Measurements from ENCODE around the gene EPB41L5.
"Not testable (repeated sequence)": the region's sequence is repeated elsewhere in the genome, so short reads cannot be mapped to it uniquely, and the experiment has no call there.

The EPB41L5 gene

DNA sequence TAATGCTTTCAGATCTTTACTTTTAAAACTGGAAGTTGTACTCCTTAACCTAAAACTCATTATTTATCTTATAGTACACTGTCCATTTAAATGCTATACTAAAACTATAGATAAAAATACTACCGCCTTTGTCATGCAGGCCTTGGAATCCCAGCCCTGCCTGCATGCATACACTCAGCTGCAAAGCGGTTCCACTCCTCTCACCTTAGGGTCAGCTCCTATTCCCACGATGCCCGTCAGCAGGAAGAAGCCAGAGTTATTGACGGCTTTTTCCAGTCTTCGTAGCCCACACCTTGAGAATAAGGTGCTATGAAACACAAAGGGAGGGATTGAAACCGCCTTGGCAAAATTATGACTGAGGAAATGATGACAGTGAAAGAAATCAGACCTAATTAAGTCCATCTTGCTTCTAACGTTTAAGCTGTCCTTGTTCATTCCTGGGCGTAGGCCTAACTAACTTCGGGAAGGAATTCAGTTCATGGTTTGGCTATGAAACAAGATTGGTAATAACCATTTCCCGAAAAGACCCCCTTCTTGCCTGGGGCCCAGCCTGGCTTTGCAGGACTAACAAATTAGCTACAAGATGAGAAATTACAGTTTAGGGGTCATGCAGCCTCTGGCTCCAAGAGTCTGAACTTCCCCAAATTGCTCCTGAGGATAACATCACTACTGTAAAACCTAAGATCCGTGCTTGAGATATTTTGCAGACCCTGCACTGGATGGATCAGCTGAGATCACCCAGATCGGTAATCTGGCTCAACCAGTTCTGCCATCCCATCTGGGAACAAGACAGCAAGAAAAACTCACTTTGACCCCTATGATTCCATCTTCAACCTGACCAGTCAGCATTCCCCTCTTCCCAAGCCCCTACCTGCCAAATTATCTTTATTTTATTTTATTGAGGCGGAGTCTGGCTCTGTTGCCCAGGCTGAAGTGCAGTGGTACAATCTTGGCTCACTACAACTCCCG lies 17.1 kb downstream of the EPB41L5 start:
- DNase-seq (ENCODE audit: low spot score) = no peak

- no peak for DNase-seq (ENCODE audit: low spot score)
Measured at GRCh38 chr2:120032297-120032696, 19.4 kb downstream of the EPB41L5 start.

- DNase-seq (ENCODE audit: low spot score) = no peak
Measured at GRCh38 chr2:120034027-120034426, 21.1 kb downstream of the EPB41L5 start.

GRCh38 chr2:120034621-120035020 lies 21.7 kb downstream of the EPB41L5 start:
- DNase-seq (ENCODE audit: low spot score) = no peak

DNA sequence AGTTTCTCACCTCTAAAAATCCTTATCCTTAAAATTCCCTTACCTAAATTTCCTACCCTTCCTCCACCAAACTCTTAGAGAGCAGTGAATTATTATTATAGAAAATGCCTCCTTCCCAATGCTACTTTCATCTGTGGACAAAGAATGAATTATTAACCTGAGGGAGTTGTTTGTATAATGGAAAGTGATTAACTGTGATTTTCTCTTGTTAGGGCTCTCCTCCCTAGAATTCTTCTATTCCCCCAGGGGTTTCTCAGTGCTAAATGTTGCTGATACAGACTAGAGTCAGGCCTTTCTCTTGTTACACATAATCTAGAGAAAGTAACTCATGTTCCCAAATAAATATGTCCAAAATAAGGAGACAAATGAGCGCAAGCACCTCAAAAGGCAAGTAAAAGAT lies 23.3 kb downstream of the EPB41L5 start:
- DNase-seq (ENCODE audit: low spot score) = no peak

DNA sequence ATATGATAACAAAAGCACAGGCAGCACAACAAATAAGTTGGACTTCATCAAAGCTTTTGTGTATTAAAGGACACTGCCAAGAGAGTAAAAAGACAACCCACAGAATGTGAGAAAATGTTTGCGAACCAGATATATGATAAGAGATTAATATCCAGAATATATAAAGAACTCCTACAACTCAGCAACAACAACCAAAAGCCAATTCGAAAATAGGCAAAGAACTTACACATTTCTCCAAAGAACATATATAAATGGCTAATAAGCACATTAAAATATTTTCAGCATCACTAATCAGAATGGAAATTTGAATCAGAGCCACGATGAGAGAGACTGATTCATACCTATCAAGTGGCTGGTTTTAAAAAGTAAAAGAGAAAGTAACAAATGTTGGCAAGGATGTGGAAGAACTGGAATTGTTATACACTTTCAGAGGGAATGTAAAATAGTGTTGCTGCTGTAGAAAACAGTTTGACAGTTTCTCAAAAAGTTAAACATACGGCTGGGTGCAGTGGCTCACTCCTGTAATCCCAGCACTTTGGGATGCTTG lies 25.2 kb downstream of the EPB41L5 start:
- no peak for DNase-seq (ENCODE audit: low spot score)

DNA sequence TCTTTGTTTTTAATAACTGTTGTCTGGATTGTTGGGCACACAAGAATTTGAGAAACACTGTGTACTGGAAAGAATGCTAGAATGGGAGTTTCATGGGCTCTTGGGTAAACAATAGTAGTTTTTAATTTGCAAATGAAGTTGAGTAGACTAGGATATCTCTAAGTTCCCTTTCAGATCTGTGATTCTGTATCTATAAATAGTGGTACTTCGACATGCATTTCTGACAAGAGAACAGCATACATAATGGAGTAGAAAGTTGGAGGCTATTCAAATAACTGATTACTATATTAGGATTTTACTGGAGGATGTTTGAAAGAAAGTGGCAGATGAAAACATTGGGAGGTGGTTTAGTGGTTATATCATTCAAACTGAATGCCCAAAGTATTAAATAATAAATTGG lies 29.5 kb downstream of the EPB41L5 start:
- no peak for DNase-seq (ENCODE audit: low spot score)

DNA sequence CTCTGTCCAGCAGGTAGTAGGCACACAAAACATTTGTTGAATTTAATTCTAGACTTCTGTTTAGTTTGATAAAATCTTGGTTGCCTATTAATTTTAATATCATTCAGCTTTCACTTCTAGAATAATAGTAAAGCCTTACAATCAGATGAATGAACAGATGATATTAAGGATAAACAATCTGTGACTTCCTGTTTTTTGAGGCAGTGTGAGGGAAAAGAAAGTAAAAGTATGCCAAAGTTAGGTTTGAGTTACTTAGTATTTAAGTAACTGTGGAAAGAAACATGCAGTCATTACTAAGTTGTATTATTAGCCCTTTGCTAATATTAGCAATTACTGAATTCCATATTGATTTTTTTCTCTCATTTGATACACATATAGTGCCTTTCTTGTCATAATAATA lies 31.5 kb downstream of the EPB41L5 start:
- no peak for DNase-seq (ENCODE audit: low spot score)

DNA sequence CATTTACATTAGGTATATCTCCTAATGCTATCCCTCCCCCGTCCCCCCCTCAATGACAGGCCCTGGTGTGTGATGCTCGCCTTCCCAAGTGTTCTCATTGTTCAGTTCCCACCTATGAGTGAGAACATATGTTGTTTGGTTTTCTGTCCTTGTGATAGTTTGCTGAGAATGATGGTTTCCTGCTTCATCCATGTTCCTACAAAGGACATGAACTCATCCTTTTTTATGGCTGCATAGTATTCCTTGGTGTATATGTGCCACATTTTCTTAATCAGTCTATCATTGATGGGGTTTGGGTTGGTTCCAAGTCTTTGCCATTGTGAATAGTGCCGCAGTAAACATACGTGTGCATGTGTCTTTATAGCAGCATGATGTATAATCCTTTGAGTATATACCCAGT lies 32.9 kb downstream of the EPB41L5 start:
- not testable (repeated sequence) for DNase-seq (ENCODE audit: low spot score)

DNA sequence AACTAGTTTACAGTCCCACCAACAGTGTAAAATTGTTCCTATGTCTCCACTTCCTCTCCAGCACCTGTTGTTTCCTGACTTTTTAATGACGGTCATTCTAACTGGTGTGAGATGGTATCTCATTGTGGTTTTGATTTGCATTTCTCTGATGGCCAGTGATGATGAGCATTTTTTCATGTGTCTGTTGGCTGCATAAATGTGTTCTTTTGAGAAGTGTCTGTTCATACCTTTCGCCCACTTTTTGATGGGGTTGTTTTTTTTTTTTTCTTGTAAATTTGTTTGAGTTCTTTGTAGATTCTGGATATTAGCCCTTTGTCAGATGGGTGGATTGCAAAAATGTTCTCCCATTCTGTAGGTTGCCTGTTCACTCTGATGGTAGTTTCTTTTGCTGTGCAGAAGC lies 33.4 kb downstream of the EPB41L5 start:
- DNase-seq (ENCODE audit: low spot score) = not testable (repeated sequence)

GRCh38 chr2:120052597-120052996 lies 39.7 kb downstream of the EPB41L5 start:
- no peak for DNase-seq (ENCODE audit: low spot score)

GRCh38 chr2:120053891-120054290 lies 41.0 kb downstream of the EPB41L5 start:
- DNase-seq (ENCODE audit: low spot score) = no peak

DNA sequence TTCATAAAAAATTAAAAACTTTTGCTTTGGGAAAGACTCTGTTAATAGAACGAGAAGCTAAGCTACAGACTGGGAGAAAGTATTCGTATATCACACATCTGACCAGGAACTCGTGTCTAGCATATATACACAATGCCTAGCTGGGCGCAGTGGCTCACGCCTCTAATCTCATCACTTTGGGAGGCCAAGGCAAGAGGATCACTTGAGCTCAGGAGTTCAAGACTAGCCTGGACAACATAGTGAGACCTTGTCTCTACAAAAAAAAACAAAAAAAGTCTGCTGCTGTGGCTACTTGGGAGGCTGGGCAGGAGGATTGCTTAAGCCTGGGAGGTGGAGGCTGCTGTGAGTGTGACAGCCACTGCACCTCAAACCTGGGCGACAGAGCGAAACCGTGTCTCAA lies 46.6 kb downstream of the EPB41L5 start:
- no peak for DNase-seq (ENCODE audit: low spot score)

- DNase-seq (ENCODE audit: low spot score) = no peak
Measured at GRCh38 chr2:120060088-120060623, 47.3 kb downstream of the EPB41L5 start.

GRCh38 chr2:120064664-120065063 lies 51.8 kb downstream of the EPB41L5 start:
- DNase-seq (ENCODE audit: low spot score) = no peak

GRCh38 chr2:120066800-120067547 lies 54.1 kb downstream of the EPB41L5 start:
- DNase-seq (ENCODE audit: low spot score) = no peak

GRCh38 chr2:120068040-120068658 lies 55.3 kb downstream of the EPB41L5 start:
- not testable (repeated sequence) for DNase-seq (ENCODE audit: low spot score)

DNA sequence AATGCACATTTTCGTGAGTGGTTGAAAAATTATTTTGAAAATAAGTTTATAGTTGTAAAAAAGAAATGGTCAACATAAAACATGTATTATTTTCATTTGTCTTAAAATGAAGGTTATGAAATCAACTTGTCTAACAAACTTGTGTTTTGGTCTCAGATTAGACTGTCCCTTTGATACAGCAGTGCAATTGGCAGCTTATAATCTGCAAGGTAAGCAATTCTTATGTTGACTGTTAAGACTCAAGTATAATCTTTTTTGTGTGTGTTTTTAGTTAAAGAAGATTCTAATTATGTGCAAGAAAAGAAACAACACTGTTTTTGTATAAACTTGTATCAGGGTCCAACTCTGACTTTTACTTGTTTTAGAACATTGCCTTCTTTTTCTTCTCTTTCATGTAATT lies 62.7 kb downstream of the EPB41L5 start:
- DNase-seq (ENCODE audit: low spot score) = no peak

GRCh38 chr2:120077896-120078295 lies 65.0 kb downstream of the EPB41L5 start:
- DNase-seq (ENCODE audit: low spot score) = no peak

DNA sequence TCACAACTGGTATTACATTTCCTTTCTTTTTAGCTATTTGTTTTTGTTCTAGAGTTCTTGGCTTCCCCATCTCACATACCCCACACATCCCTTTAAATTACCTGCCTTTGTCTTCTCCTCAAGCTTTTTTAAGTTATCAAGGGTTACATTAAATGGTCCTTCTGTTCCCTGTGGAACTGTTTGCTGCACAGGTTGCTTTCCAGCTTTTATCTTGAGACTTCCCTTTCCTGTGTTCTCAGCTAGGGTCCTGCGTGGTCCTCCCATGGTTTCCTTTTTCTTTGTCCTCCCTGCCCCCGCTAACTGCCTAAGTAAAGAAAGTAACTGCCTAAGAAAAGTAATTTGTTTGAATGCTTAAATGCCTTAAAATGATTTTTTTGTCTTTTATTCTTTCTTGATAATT lies 66.8 kb downstream of the EPB41L5 start:
- DNase-seq (ENCODE audit: low spot score) = no peak

DNA sequence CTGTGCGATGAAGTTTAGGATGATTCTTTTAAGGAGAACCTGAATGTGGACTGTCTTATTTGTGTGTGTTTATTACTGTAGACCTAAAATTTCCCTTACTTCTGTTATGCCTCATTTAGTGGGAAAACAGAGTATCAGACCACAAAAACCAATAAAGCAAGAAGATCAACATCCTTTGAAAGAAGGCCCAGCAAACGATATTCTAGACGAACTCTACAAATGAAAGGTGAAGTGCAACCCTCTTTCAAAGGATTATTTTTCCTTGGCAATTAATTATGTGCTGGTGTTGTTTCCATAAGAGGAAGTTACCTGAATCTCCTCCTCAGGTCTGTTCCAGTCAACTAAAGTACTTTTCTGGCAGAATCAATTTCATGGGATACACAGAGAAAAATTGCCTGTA lies 78.6 kb downstream of the EPB41L5 start:
- DNase-seq (ENCODE audit: low spot score) = no peak

DNA sequence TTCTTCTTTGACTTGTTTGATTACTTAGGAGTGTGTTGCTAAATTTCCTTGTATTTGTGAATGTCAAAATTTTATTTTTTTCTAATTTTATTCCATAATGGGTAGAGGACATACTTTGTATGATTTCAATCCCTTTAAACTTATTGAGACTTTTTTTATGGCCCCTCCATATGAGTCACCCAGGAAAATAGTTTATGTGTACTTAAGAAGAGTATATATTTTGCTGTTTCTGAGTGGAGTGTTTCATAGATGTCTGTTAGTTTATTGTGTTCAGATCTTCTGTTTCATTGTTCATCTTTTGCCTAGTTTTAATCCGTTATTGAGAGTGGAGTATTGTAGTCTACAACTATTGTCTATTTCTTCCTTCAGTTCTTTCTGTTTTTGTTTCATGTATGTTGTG lies 81.9 kb downstream of the EPB41L5 start:
- DNase-seq (ENCODE audit: low spot score) = no peak
